HepG2 (cell line): Measurements from ENCODE around the gene PAK1IP1. TPM values are rescaled to one million over a fixed set of nuclear protein-coding genes. Genes with fewer than 3 reads are reported as not detected.

Source experiments
- GTF2F1 ChIP-seq: fragments of 150-350 bp; IDR thresholded peaks from 2 replicates; pipeline ENCODE4 v1.6.1; 2014; ENCODE audit warnings: low read length
- HOMEZ ChIP-seq: IDR thresholded peaks from 2 replicates; pipeline ENCODE4 v1.6.1; 2016; ENCODE audit warnings: low read depth
- NFE2L2 ChIP-seq: fragments of 150-350 bp; IDR thresholded peaks from 2 replicates; pipeline ENCODE4 v1.6.1; 2014; ENCODE audit warnings: low read length
- NONO ChIP-seq, 2 experiments: fragments of 450-650 bp in 1 of 2; sonication (generic) in 1 of 2; formaldehyde crosslinking in 1 of 2; IDR thresholded peaks in 1 of 2; conservative IDR thresholded peaks in 1 of 2; 2 replicates each; pipeline versions ENCODE4 v1.6.1 to v1.8.0; 2017 to 2022; ENCODE audit warnings: mild to moderate bottlenecking in 1 of 2, missing genetic modification reagents in 1 of 2, moderate library complexity in 1 of 2
- PRDM15 ChIP-seq: sonication (generic); formaldehyde crosslinking; IDR thresholded peaks from 2 replicates; pipeline ENCODE4 v1.4.0; 2020; ENCODE audit warnings: missing genetic modification reagents
- RBM39 ChIP-seq: fragments of 200-400 bp; formaldehyde crosslinking; IDR thresholded peaks from one replicate; pipeline ENCODE4 v1.6.1; 2018; ENCODE audit warnings: antibody characterized with exemption, mild to moderate bottlenecking, low read depth, low read length; ENCODE audit not compliant: poor library complexity, severe bottlenecking
- YY1 ChIP-seq: IDR thresholded peaks from 2 replicates; pipeline ENCODE4 v1.6.1; 2011; ENCODE audit warnings: low read length, low read depth, moderate library complexity, mild to moderate bottlenecking; ENCODE audit not compliant: insufficient read depth, insufficient replicate concordance
- ZNF335 ChIP-seq: sonication (generic); formaldehyde crosslinking; IDR thresholded peaks from 2 replicates; pipeline ENCODE4 v1.4.0; 2020; ENCODE audit warnings: missing genetic modification reagents
- ZNF354B ChIP-seq: sonication (generic); formaldehyde crosslinking; IDR thresholded peaks from 2 replicates; pipeline ENCODE4 v1.8.0; 2022; ENCODE audit warnings: mild to moderate bottlenecking, missing genetic modification reagents
- ZNF468 ChIP-seq: sonication (generic); formaldehyde crosslinking; IDR thresholded peaks from 2 replicates; pipeline ENCODE4 v1.8.0; 2022; ENCODE audit warnings: mild to moderate bottlenecking, moderate library complexity, missing genetic modification reagents
- ZNF512B ChIP-seq: sonication (generic); formaldehyde crosslinking; IDR thresholded peaks from 2 replicates; pipeline ENCODE4 v1.5.1; 2020; ENCODE audit warnings: missing genetic modification reagents, mild to moderate bottlenecking, borderline replicate concordance
- ZNF557 ChIP-seq: sonication (generic); formaldehyde crosslinking; IDR thresholded peaks from 2 replicates; pipeline ENCODE4 v1.4.0; 2020; ENCODE audit warnings: missing genetic modification reagents
- ZNF609 ChIP-seq: sonication (generic); formaldehyde crosslinking; IDR thresholded peaks from 2 replicates; pipeline ENCODE4 v1.4.0; 2020; ENCODE audit warnings: mild to moderate bottlenecking, missing genetic modification reagents, borderline replicate concordance
- ZNF768 ChIP-seq: sonication (generic); formaldehyde crosslinking; IDR thresholded peaks from 2 replicates; pipeline ENCODE4 v1.4.0; 2020; ENCODE audit warnings: missing genetic modification reagents
- polyA plus RNA-seq, 8 experiments: library from polyadenylated mRNA; depleted of rRNA in 3 of 8; stranded (reverse) in 7 of 8; unstranded in 1 of 8; fragments of >200 nt; fragmentation: Illumina TruSeq in 4 of 8; extraction: Trizol in 4 of 8; gene quantifications; 2 replicates each; pipeline versions ENCODE4 v1.2.1 to v1.2.3, GENCODE V29; 2011 to 2016; ENCODE audit warnings: low read depth in 4 of 8, missing spikeins in 1 of 8, mixed read lengths in 1 of 8; ENCODE audit not compliant: insufficient read depth in 1 of 8
- total RNA-seq, 5 experiments: library from RNA; depleted of rRNA; stranded (reverse); fragments of >200 nt; fragmentation: Illumina TruSeq; extraction: Trizol; gene quantifications; 2 replicates each; pipeline ENCODE4 v1.2.3, GENCODE V29; 2016; ENCODE audit warnings: low read depth in 1 of 5

PAK1IP1 gene
- total and polyA plus RNA-seq, 2 of the 13 experiments (the other 11 are each of a cell fraction or from before 2014, with no cell fraction given), result 23.4 to 66.2 TPM

GRCh38 chr6:10722820-10723566, 28.2 kb downstream of the PAK1IP1 start, which contains the start of gene TMEM14C (continued):
- TF ChIP-seq ZNF768 (CRISPR knock-in tag), result peak; percentile 93
- peak; percentile 42; the same call in 1 of the 2 replicates for TF ChIP-seq ZNF468 (CRISPR knock-in tag)
- no peak for TF ChIP-seq YY1
- TF ChIP-seq ZNF609 (CRISPR knock-in tag), result peak; percentile 89
- no peak; the same call in 1 of the 2 replicates for TF ChIP-seq ZNF354B
- peak; percentile 97 for TF ChIP-seq HOMEZ
- no peak for TF ChIP-seq ZNF557 (CRISPR knock-in tag)
- TF ChIP-seq ZNF335 (CRISPR knock-in tag), result peak; percentile 98
- TF ChIP-seq RBM39, result peak; percentile 94
- no peak for TF ChIP-seq NFE2L2
- TF ChIP-seq ZNF512B (CRISPR knock-in tag), result no peak
- TF ChIP-seq PRDM15 (CRISPR knock-in tag), result 0 out of 2 replicates have a peak, but pooled peaks have one; percentile 2
- no peak for TF ChIP-seq NONO (IDR thresholded peaks at IDR 0.05)
- TF ChIP-seq NONO (CRISPR knock-in tag; conservative IDR thresholded peaks at IDR 0.05), result peak; percentile 100
- no peak for TF ChIP-seq GTF2F1
